Keratinocyte (primary cell): Measurements from ENCODE around the gene HECTD2. TPM values are rescaled to one million over a fixed set of nuclear protein-coding genes. Genes with fewer than 3 reads are reported as not detected.

Source experiments
- DNase-seq: peaks from one replicate; pipeline ENCODE4 v3.0.0-alpha.2; 2011; ENCODE audit warnings: low read depth, missing footprints, low spot score
- FAIRE-seq: peaks from 2 replicates; lab custom pipeline; 2011; peaks lifted over from hg19 to GRCh38; lab: Jason Lieb, UNC
- H2AFZ ChIP-seq: 2 replicates; pipeline ENCODE4 v1.6.0; 2012; ENCODE audit warnings: low read length, control low read depth, inconsistent platforms; ENCODE audit not compliant: control insufficient read depth
- H3K27ac ChIP-seq: 2 replicates; pipeline ENCODE4 v1.5.1; 2011; ENCODE audit warnings: low read length; ENCODE audit not compliant: control insufficient read depth, insufficient read depth
- H3K27me3 ChIP-seq: 3 replicates; pipeline ENCODE4 v1.6.0; 2011; ENCODE audit warnings: low read length; ENCODE audit not compliant: control insufficient read depth, insufficient read depth; ENCODE audit errors: extremely low read depth
- H3K36me3 ChIP-seq, 2 experiments: 2 replicates in 1 of 2; 3 replicates in 1 of 2; pipeline ENCODE4 v1.5.1; 2011; ENCODE audit warnings: low read length in 2 of 2, mild to moderate bottlenecking in 1 of 2; ENCODE audit not compliant: control insufficient read depth in 2 of 2, insufficient read depth in 2 of 2; ENCODE audit errors: extremely low read depth in 1 of 2
- H3K4me1 ChIP-seq: 3 replicates; pipeline ENCODE4 v1.5.1; 2011; ENCODE audit warnings: low read length; ENCODE audit not compliant: control insufficient read depth, insufficient read depth; ENCODE audit errors: extremely low read depth
- H3K4me2 ChIP-seq: 3 replicates; pipeline ENCODE4 v1.6.0; 2011; ENCODE audit warnings: low read depth, low read length; ENCODE audit not compliant: control insufficient read depth, insufficient read depth; ENCODE audit errors: extremely low read depth
- H3K4me3 ChIP-seq, 3 experiments: fragments of 200-600 bp in 1 of 3; sonication (generic) in 1 of 3; 2 replicates in 2 of 3; 3 replicates in 1 of 3; pipeline ENCODE4 v1.5.1; 2011 to 2016; ENCODE audit warnings: low read length in 3 of 3, mild to moderate bottlenecking in 3 of 3, control low read depth in 2 of 3, inconsistent platforms in 1 of 3, low read depth in 1 of 3, mixed read lengths in 1 of 3, mixed run types in 1 of 3, moderate library complexity in 1 of 3; ENCODE audit not compliant: control insufficient read depth in 2 of 3, insufficient read depth in 2 of 3; ENCODE audit errors: extremely low read depth in 1 of 3
- H3K79me2 ChIP-seq: 2 replicates; pipeline ENCODE4 v1.6.0; 2012; ENCODE audit warnings: low read length; ENCODE audit not compliant: control insufficient read depth, insufficient read depth
- H3K9ac ChIP-seq: 3 replicates; pipeline ENCODE4 v1.6.0; 2011; ENCODE audit warnings: low read length; ENCODE audit not compliant: control insufficient read depth, insufficient read depth; ENCODE audit errors: extremely low read depth
- H3K9me1 ChIP-seq: 3 replicates; pipeline ENCODE4 v1.6.0; 2011; ENCODE audit warnings: low read length; ENCODE audit not compliant: control insufficient read depth, insufficient read depth; ENCODE audit errors: extremely low read depth
- H3K9me3 ChIP-seq: 2 replicates; pipeline ENCODE4 v1.5.1; 2012; ENCODE audit warnings: low read depth, low read length; ENCODE audit not compliant: control insufficient read depth
- H4K20me1 ChIP-seq: 3 replicates; pipeline ENCODE4 v1.6.0; 2011; ENCODE audit warnings: low read length; ENCODE audit not compliant: control insufficient read depth, insufficient read depth; ENCODE audit errors: extremely low read depth
- EZH2 ChIP-seq: IDR thresholded peaks from one replicate; pipeline ENCODE4 v1.6.1; 2012; ENCODE audit warnings: inconsistent platforms, mild to moderate bottlenecking, low read length, moderate library complexity
- dilution Hi-C: fragments of 300-500 bp; cut with MboI; formaldehyde crosslinking; loops from one replicate; pipeline ENCODE4 v1.7.0; 2020; ENCODE audit warnings: low sequenced_read_pairs; ENCODE audit not compliant: extremely low pct_ligation_motif_present
- polyA plus RNA-seq, 5 experiments: library from polyadenylated mRNA; depleted of rRNA in 3 of 5; stranded (reverse) in 3 of 5; stranded (forward) in 1 of 5; unstranded in 1 of 5; fragments of >200 nt; gene quantifications; 1 replicate in 1 of 5; 2 replicates in 3 of 5; 3 replicates in 1 of 5; pipeline versions ENCODE4 v1.2.1 to v1.2.3, GENCODE V29; 2011 to 2012; ENCODE audit warnings: missing spikeins in 2 of 5, low read depth in 1 of 5, low replicate concordance in 1 of 5
- TF ChIP-seq, protein P1 (sequence below), 3 experiments: IDR thresholded peaks in 1 of 3; conservative IDR thresholded peaks in 1 of 3; optimal IDR thresholded peaks in 1 of 3; 2 replicates in 2 of 3; 3 replicates in 1 of 3; pipeline versions ENCODE3 to v1.5.1; 2011; ENCODE audit warnings: low read length in 3 of 3, mild to moderate bottlenecking in 3 of 3, moderate library complexity in 2 of 3, control low read depth in 1 of 3, inconsistent platforms in 1 of 3; ENCODE audit not compliant: insufficient read depth in 2 of 3; ENCODE audit errors: extremely low read depth in 1 of 3

Gene HECTD2
- polyA plus RNA-seq, 1 donor (not counting 4 experiments of a cell fraction or from before 2014, with no cell fraction given) = 2.2 TPM

GRCh38 chr10:91374052-91374451, 36.1 kb upstream of the HECTD2 start:
- H3K36me3 ChIP-seq = no peaks in the 10 kb centered on the region

DNA sequence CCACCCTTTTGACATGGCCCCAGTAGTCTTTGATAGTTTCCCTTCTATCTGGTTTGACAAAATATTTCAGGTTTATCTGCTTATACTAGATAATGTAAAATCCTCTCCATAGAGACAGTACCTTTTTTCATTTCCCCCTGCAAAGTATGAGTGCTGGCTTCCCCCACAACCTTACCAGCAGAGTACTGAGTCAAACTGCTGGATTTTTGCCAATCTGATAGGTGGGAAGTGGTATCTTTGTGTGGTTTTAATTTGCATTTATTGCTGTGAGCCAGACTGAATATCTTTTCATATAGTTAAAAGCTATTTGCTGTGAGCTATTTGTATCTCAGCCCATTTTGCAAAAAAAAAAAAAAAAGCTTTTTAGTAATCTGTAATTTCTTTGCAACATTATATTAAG, 32.1 kb upstream of the HECTD2 start:
- no peak overlapping the region for H3K9ac ChIP-seq
- no peaks in the 10 kb centered on the region for H4K20me1 ChIP-seq
- H2AFZ ChIP-seq = no peak overlapping the region
- no peak overlapping the region for H3K4me2 ChIP-seq
- dilution Hi-C loops = no loop called here
- peaks cover 9% of the 10 kb centered on the region for H3K4me1 ChIP-seq
- no peak overlapping the region for H3K27ac ChIP-seq
- no peaks in the 10 kb centered on the region for H3K79me2 ChIP-seq
- no peaks in the 10 kb centered on the region for H3K9me1 ChIP-seq
- peak; percentile 68 for FAIRE-seq
- no peaks in the 10 kb centered on the region for H3K36me3 ChIP-seq
- H3K4me3 ChIP-seq = no peak overlapping the region
- peaks cover 5% of the 10 kb centered on the region for H3K9me3 ChIP-seq
- no peak for TF ChIP-seq EZH2
- TF ChIP-seq, protein P1, sequence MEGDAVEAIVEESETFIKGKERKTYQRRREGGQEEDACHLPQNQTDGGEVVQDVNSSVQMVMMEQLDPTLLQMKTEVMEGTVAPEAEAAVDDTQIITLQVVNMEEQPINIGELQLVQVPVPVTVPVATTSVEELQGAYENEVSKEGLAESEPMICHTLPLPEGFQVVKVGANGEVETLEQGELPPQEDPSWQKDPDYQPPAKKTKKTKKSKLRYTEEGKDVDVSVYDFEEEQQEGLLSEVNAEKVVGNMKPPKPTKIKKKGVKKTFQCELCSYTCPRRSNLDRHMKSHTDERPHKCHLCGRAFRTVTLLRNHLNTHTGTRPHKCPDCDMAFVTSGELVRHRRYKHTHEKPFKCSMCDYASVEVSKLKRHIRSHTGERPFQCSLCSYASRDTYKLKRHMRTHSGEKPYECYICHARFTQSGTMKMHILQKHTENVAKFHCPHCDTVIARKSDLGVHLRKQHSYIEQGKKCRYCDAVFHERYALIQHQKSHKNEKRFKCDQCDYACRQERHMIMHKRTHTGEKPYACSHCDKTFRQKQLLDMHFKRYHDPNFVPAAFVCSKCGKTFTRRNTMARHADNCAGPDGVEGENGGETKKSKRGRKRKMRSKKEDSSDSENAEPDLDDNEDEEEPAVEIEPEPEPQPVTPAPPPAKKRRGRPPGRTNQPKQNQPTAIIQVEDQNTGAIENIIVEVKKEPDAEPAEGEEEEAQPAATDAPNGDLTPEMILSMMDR (optimal IDR thresholded peaks at IDR 0.05 in 1 of 3, IDR thresholded peaks at IDR 0.05 in 1 of 3, conservative IDR thresholded peaks at IDR 0.05 in 1 of 3; ENCODE audit: extremely low read depth in 1 of 3, insufficient read depth in 2 of 3, low read length in 3 of 3) = no peak
- DNase-seq = peak; percentile 13
- H3K27me3 ChIP-seq = peaks cover 24% of the 10 kb centered on the region

More at GRCh38 chr10:91374052-91374451, 36.1 kb upstream of the HECTD2 start:
- no peak overlapping the region for H2AFZ ChIP-seq
- H3K9ac ChIP-seq = no peak overlapping the region
- dilution Hi-C loops = no loop called here
- H3K4me3 ChIP-seq = no peak overlapping the region
- H3K27ac ChIP-seq = no peak overlapping the region
- H3K27me3 ChIP-seq = peaks cover 9% of the 10 kb centered on the region
- FAIRE-seq (no peak), DNase-seq (no peak)
- H3K9me1 ChIP-seq = no peaks in the 10 kb centered on the region
- H3K79me2 ChIP-seq = no peaks in the 10 kb centered on the region
- H3K4me1 ChIP-seq = no peaks in the 10 kb centered on the region
- H4K20me1 ChIP-seq = no peaks in the 10 kb centered on the region
- peaks cover 3% of the 10 kb centered on the region for H3K9me3 ChIP-seq
- TF ChIP-seq EZH2 = no peak
- TF ChIP-seq, protein P1 (optimal IDR thresholded peaks at IDR 0.05 in 1 of 3, IDR thresholded peaks at IDR 0.05 in 1 of 3, conservative IDR thresholded peaks at IDR 0.05 in 1 of 3; ENCODE audit: extremely low read depth in 1 of 3, insufficient read depth in 2 of 3, low read length in 3 of 3) = no peak
- no peak overlapping the region for H3K4me2 ChIP-seq
